ENCODE measurements around the gene TRIM38. TPM values are rescaled to one million over a fixed set of nuclear protein-coding genes. Genes with fewer than 3 reads are reported as not detected.

The TRIM38 gene
- polyA plus RNA-seq, 1 donor from 2014 or later = not detected

DNA sequence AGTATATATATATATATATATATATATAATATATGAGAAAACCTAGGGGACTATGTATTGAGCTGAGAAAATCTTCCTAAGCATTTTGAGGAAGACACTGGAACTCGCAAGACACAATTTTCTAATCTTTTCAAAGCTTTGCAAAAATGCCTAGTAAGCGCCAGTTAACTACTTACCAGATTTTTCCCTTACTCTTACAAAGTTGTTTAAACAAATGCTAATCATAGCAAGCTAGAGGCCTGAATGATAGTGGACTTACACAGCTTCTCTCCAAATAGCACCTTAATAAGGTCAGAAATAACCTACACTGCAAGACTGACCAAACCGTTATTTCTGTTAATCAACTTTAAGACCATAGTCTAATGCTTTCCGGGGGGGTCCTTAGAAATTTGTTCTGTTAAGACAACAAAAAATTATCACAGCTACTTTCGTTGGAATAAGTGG is 68.6 kb downstream of the TRIM38 start:
- H3K9ac ChIP-seq (ENCODE audit: low read length) = no peak overlapping the region
- no peaks in the 10 kb centered on the region for H3K9me2 ChIP-seq (ENCODE audit: insufficient read depth, low read length)
- no peaks in the 10 kb centered on the region for H3K9me3 ChIP-seq (ENCODE audit: low read length)
- no peak overlapping the region for H3K27ac ChIP-seq (ENCODE audit: low read length)
- H3K36me3 ChIP-seq (ENCODE audit: insufficient read depth, low read length) = no peaks in the 10 kb centered on the region
- no peak overlapping the region for H2AFZ ChIP-seq (ENCODE audit: low read depth, low read length)
- H3K27me3 ChIP-seq (ENCODE audit: insufficient read depth, low read depth, low read length) = no peaks in the 10 kb centered on the region
- no peaks in the 10 kb centered on the region for H3K79me2 ChIP-seq (replicated peaks; ENCODE audit: insufficient read depth, low read length)
- no peaks in the 10 kb centered on the region for H4K20me1 ChIP-seq (ENCODE audit: insufficient read depth)
- H3K4me2 ChIP-seq (ENCODE audit: low read length) = no peak overlapping the region
- TF ChIP-seq SMC3 (conservative IDR thresholded peaks at IDR 0.05; ENCODE audit: poor library complexity) (no peak), REST (IDR thresholded peaks at IDR 0.05; ENCODE audit: borderline replicate concordance) (no peak), MXI1 (conservative IDR thresholded peaks at IDR 0.05; ENCODE audit: poor library complexity, severe bottlenecking) (no peak), EP300 (conservative IDR thresholded peaks at IDR 0.05; ENCODE audit: poor library complexity, severe bottlenecking) (no peak), EZH2 (IDR thresholded peaks at IDR 0.05; ENCODE audit: borderline replicate concordance, insufficient read depth, low read length, poor library complexity, severe bottlenecking) (no peak), RAD21 (conservative IDR thresholded peaks at IDR 0.05) (no peak), TAF1 (IDR thresholded peaks at IDR 0.05; ENCODE audit: low read depth) (no peak), POLR2AphosphoS5 (IDR thresholded peaks at IDR 0.05) (no peak)
- TF ChIP-seq, protein P1, sequence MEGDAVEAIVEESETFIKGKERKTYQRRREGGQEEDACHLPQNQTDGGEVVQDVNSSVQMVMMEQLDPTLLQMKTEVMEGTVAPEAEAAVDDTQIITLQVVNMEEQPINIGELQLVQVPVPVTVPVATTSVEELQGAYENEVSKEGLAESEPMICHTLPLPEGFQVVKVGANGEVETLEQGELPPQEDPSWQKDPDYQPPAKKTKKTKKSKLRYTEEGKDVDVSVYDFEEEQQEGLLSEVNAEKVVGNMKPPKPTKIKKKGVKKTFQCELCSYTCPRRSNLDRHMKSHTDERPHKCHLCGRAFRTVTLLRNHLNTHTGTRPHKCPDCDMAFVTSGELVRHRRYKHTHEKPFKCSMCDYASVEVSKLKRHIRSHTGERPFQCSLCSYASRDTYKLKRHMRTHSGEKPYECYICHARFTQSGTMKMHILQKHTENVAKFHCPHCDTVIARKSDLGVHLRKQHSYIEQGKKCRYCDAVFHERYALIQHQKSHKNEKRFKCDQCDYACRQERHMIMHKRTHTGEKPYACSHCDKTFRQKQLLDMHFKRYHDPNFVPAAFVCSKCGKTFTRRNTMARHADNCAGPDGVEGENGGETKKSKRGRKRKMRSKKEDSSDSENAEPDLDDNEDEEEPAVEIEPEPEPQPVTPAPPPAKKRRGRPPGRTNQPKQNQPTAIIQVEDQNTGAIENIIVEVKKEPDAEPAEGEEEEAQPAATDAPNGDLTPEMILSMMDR (IDR thresholded peaks at IDR 0.05; ENCODE audit: poor library complexity, severe bottlenecking) = no peak
- H3K4me3 ChIP-seq (ENCODE audit: low read length) = peak overlapping the region; percentile 81
- peaks cover 11% of the 10 kb centered on the region for H3F3A ChIP-seq (ENCODE audit: insufficient read depth, low read length, poor library complexity, severe bottlenecking)

GRCh38 chr6:26031595-26032339 is 69.2 kb downstream of the TRIM38 start:
- no peak for TF ChIP-seq SMC3 (conservative IDR thresholded peaks at IDR 0.05; ENCODE audit: poor library complexity)
- no peak for TF ChIP-seq EP300 (conservative IDR thresholded peaks at IDR 0.05; ENCODE audit: poor library complexity, severe bottlenecking)
- no peak for TF ChIP-seq REST (IDR thresholded peaks at IDR 0.05; ENCODE audit: borderline replicate concordance)
- peak; percentile 32 for TF ChIP-seq POLR2AphosphoS5 (IDR thresholded peaks at IDR 0.05)
- TF ChIP-seq, protein P1 (IDR thresholded peaks at IDR 0.05; ENCODE audit: poor library complexity, severe bottlenecking) = peak; percentile 54
- no peak for TF ChIP-seq EZH2 (IDR thresholded peaks at IDR 0.05; ENCODE audit: borderline replicate concordance, insufficient read depth, low read length, poor library complexity, severe bottlenecking)
- no peak for TF ChIP-seq TAF1 (IDR thresholded peaks at IDR 0.05; ENCODE audit: low read depth)
- TF ChIP-seq MXI1 (conservative IDR thresholded peaks at IDR 0.05; ENCODE audit: poor library complexity, severe bottlenecking) = peak; percentile 95
- no peak for TF ChIP-seq RAD21 (conservative IDR thresholded peaks at IDR 0.05)
- H3K36me3 ChIP-seq (ENCODE audit: insufficient read depth, low read length) = no peaks in the 10 kb centered on the region
- H2AFZ ChIP-seq (ENCODE audit: low read depth, low read length) = no peak overlapping the region
- peaks cover 11% of the 10 kb centered on the region for H3F3A ChIP-seq (ENCODE audit: insufficient read depth, low read length, poor library complexity, severe bottlenecking)
- H4K20me1 ChIP-seq (ENCODE audit: insufficient read depth) = no peaks in the 10 kb centered on the region
- peak overlapping the region; percentile 99 for H3K4me2 ChIP-seq (ENCODE audit: low read length)
- no peaks in the 10 kb centered on the region for H3K79me2 ChIP-seq (replicated peaks; ENCODE audit: insufficient read depth, low read length)
- no peaks in the 10 kb centered on the region for H3K9me2 ChIP-seq (ENCODE audit: insufficient read depth, low read length)
- H3K27me3 ChIP-seq (ENCODE audit: insufficient read depth, low read depth, low read length) = no peaks in the 10 kb centered on the region
- H3K9ac ChIP-seq (ENCODE audit: low read length) = no peak overlapping the region
- peak overlapping the region; percentile 81 for H3K4me3 ChIP-seq (ENCODE audit: low read length)
- no peak overlapping the region for H3K27ac ChIP-seq (ENCODE audit: low read length)
- H3K9me3 ChIP-seq (ENCODE audit: low read length) = no peaks in the 10 kb centered on the region

Measured in neural cell (in vitro differentiated cells).